Measurements from ENCODE around the gene EXPH5.

DNA sequence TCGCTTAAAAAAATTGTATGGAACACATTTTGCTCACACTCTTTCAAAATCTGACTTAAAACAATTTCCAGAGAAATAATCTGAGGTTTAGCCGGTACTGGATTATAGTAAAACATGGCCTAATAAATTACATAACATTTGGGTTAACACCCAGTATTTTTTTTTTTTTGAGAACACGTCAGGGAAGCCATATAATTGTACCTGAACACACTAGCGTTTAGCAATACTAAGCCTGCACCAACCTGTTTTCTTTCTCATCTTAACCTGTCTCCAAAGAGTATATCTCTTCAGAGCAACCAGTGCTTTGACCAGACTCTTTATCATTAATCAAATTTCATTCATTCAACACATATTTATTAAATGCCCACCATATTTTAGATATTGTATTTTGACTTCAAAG lies 93.4 kb downstream of the EXPH5 start:
- TF ChIP-seq, protein P1, sequence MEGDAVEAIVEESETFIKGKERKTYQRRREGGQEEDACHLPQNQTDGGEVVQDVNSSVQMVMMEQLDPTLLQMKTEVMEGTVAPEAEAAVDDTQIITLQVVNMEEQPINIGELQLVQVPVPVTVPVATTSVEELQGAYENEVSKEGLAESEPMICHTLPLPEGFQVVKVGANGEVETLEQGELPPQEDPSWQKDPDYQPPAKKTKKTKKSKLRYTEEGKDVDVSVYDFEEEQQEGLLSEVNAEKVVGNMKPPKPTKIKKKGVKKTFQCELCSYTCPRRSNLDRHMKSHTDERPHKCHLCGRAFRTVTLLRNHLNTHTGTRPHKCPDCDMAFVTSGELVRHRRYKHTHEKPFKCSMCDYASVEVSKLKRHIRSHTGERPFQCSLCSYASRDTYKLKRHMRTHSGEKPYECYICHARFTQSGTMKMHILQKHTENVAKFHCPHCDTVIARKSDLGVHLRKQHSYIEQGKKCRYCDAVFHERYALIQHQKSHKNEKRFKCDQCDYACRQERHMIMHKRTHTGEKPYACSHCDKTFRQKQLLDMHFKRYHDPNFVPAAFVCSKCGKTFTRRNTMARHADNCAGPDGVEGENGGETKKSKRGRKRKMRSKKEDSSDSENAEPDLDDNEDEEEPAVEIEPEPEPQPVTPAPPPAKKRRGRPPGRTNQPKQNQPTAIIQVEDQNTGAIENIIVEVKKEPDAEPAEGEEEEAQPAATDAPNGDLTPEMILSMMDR (IDR thresholded peaks at IDR 0.05), result no peak
- TF ChIP-seq EZH2 (IDR thresholded peaks at IDR 0.05; ENCODE audit: borderline replicate concordance, insufficient read depth, low read depth, low read length, poor library complexity, severe bottlenecking), result no peak
